Fibroblast of peridontal ligament (primary cell): ENCODE measurements around the gene TUB.

ENCODE experiments used
- DNase-seq: peaks from one replicate; pipeline ENCODE4 v3.0.0-alpha.2; 2010; ENCODE audit errors: extremely low read depth

The TUB gene

GRCh38 chr11:8045839-8046238 lies 35.2 kb upstream of the TUB start:
- DNase-seq = no peak

- DNase-seq = no peak
These were observed 33.6 kb upstream of the TUB start for GRCh38 chr11:8047382-8047781.

GRCh38 chr11:8049084-8049483 lies 31.9 kb upstream of the TUB start:
- DNase-seq = no peak

- no peak for DNase-seq
These were observed 25.7 kb upstream of the TUB start for GRCh38 chr11:8055091-8055835.

- no peak for DNase-seq
These were observed 25.0 kb upstream of the TUB start for GRCh38 chr11:8055836-8056526.

GRCh38 chr11:8056810-8057463 lies 24.1 kb upstream of the TUB start:
- peak; percentile 89 for DNase-seq

GRCh38 chr11:8058216-8058615 lies 22.8 kb upstream of the TUB start:
- DNase-seq = no peak

DNA sequence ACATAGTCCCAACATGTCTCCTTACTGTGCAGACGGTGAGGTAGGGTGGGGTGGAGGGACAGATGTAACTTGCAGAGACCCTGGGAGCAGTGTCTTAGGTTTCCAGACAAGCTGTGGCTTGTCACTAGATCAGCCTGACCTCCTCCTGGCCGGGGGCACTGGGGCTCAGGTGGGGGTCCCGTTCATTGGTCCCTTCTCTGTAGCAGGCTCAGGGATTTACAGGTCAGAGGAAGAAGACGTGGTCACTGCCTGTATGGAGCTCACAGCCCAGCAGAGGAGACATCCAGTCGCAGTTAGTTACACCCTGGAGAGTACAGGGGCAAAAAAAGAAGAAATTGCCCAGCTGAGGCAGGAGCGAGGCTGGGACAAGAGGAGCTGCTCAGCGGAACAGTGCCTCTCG lies 22.0 kb upstream of the TUB start:
- no peak for DNase-seq

GRCh38 chr11:8059571-8060011 lies 21.4 kb upstream of the TUB start:
- no peak for DNase-seq

DNA sequence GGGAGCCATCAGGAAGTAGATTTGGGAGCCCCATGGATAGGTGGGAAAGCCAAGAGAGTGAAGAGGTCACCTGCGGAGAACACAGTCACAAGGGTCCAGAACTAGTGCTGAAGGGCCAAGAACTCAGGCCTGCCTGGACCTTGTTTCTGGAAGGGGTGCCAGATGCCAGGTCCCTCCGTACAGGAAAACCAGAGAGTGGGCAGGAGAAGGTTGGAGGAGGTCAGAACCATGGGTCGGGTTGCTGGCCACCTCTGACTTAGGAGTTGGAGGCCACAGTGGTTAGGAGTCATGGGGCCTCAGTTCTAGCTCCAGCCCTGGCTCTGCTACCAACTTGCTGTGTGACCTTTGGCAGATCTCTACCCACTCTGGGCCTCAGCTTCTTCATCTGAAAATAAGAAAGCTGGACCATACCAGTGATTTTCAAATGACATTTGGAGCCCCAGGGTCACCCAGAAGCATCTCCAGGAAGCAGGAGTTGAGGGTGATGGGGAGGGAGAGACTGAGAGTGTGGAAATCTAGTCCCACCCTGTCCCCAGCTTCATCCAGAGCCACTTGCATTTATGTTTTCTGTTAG lies 20.8 kb upstream of the TUB start:
- DNase-seq = no peak

GRCh38 chr11:8060801-8061554 lies 20.0 kb upstream of the TUB start:
- DNase-seq = peak; percentile 75

DNA sequence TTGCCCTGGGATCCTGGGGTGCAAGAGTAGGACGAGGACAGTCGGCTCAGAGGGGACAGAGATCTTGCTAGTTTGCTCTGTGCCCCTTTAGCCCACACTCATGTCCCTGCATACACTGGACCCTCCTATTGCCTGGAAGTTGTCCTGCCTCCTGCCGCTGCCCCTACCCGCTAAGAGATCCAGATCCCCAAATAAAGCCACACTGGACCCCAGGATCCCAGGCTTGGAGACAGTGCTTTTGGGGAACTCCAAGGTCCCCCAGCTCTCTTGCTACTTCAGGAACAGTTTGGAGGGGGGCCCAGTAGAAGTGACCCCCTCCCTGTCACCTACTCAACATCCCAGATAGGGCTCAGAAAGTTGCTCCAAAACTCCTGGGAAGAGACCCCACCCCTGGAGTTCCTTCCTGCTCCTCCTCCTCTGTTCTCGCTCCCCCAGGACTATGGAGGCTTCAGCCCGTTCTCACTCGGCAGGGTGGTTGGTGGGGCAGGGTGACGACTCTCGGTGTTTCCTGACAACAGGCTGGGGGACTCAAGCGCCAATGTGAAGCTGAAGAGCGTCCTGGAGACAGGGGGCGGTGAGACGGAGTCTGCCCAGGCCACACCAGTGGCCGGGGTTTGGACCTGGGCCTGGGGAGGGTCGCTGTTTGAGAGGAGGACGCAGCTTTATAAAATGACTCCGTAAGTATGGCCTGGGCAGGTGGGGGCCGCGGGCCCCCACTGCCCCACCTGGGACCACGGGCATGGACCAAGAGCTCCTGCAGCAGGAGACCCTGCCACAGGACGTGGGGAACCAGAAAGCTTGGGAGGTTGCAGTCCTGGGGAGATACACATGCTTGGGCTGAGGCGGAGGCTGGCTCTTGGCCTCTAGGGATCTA lies 19.2 kb upstream of the TUB start:
- no peak for DNase-seq

- no peak for DNase-seq
These were observed 18.2 kb upstream of the TUB start for GRCh38 chr11:8062781-8063257.

- peak; percentile 80 for DNase-seq
These were observed 17.7 kb upstream of the TUB start for GRCh38 chr11:8063324-8063723.

DNA sequence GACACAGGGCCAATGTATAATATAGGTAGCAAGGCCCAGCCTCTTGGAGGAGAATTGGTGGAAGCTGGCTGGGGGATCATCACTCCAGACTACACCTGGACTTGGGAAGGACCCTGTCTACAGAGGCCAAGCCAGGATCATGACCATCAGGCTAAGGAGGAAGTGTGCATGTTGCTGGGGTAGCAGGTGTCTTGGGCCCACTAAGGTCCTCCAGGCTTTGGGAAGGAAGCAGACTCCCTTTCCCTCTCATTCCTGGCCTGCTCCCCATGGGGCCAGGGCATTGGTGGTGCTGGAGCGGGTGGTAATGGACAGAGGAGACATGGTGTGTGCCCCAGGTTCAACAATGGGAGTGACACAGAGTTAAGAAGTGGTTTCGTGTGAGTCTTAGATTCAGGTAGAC lies 16.0 kb upstream of the TUB start:
- DNase-seq = no peak

GRCh38 chr11:8066036-8066910 lies 14.7 kb upstream of the TUB start:
- no peak for DNase-seq

DNA sequence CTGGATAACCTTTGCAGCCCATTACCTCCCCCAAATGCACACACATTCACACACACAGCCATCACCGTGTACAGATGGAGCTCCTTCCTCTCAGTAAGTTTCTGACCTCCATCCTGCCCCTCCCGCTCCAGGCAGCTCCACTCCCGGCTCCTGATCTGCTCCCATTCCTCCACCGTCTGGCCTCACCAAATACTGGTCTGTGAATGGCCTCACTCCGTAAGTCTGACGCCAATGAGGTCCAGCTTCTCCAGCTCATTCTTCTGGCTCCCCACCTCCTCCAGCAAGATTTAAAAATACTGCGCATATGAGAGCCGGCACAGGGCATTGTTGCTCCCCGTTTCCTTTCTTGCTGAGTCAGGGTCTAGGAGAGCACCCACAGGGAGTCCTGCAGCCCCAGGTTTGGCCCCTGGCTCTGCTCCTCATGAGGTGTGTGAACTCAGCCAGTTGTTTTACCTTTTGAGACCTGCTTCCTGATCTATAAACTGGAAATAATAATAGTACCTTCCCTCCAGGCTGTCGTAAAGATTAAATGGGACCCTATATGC lies 14.0 kb upstream of the TUB start:
- DNase-seq = no peak

GRCh38 chr11:8067567-8067928 lies 13.5 kb upstream of the TUB start:
- no peak for DNase-seq

- no peak for DNase-seq
These were observed 13.0 kb upstream of the TUB start for GRCh38 chr11:8067929-8068575.
